Myometrial cell (primary cell): Measurements from ENCODE around the gene MKRN1. TPM values are rescaled to one million over a fixed set of nuclear protein-coding genes. Genes with fewer than 3 reads are reported as not detected.

Experiments used
- total RNA-seq: library from RNA; depleted of rRNA; stranded (reverse); fragments of >200 nt; gene quantifications from 2 replicates; pipeline ENCODE4 v1.2.3, GENCODE V29; 2015

The MKRN1 gene, protein sequence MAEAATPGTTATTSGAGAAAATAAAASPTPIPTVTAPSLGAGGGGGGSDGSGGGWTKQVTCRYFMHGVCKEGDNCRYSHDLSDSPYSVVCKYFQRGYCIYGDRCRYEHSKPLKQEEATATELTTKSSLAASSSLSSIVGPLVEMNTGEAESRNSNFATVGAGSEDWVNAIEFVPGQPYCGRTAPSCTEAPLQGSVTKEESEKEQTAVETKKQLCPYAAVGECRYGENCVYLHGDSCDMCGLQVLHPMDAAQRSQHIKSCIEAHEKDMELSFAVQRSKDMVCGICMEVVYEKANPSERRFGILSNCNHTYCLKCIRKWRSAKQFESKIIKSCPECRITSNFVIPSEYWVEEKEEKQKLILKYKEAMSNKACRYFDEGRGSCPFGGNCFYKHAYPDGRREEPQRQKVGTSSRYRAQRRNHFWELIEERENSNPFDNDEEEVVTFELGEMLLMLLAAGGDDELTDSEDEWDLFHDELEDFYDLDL
- 42.7 and 50.5 TPM in 2 replicates for total RNA-seq

DNA sequence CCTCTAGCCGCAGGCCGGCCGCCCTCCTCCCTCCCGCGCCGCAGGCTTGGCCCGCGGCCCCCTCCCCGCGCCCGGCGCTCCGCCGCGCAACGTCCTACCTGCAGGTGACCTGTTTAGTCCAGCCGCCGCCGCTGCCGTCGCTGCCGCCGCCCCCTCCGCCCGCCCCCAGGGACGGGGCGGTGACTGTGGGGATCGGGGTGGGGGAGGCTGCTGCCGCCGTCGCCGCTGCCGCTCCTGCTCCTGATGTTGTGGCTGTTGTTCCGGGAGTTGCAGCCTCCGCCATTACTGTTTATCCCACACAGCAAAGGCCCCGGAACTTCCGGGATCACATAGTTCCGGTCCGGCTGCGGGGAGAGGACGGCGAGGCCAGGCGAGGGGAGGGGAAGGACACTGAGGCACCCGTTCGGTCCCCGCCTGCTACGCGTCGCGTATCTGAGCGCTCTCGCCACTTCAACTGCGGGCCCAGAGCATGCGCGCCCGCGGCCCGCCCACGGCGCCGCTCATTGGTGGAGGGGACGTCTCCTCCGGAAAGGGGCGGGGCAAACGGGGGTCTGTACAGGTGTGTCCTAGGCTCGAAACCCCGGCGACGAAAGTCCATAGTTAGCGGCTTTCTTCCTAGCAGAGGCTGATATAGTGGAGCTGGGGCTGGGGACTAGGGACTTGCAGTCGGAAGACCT is at the start of gene MKRN1:
Gene MKRN1, minus strand, starts transcription at position 444 of the 677 bp plus-strand sequence. Its CDS starts 161 bp downstream, at position 283.

GRCh38 chr7:140403878-140404564 is 75.3 kb downstream of the MKRN1 start, which contains the start of gene RAB19:
RAB19 (plus strand) TSS chr7:140404058; CDS start chr7:140407647, 3,589 bp downstream.

Other genes with a start within 250 kb of the MKRN1 start
- 50.7 and 68.2 TPM in 2 replicates for gene SLC37A3, start 81.0 kb downstream of the MKRN1 start, total RNA-seq
- not detected in 2 replicates for gene RAB19, start 75.4 kb downstream of the MKRN1 start, total RNA-seq
- gene DENND2A, start 161.3 kb upstream of the MKRN1 start, total RNA-seq = 3.4 and 4.0 TPM in 2 replicates
- 14.7 and 17.5 TPM in 2 replicates for gene ADCK2, start 193.4 kb upstream of the MKRN1 start, total RNA-seq
- gene NDUFB2, start 217.2 kb upstream of the MKRN1 start, total RNA-seq = 203 and 401 TPM in 2 replicates